C4-2B (cell line): ENCODE results near the gene MBOAT2.

ENCODE experiments used
- H3K27ac ChIP-seq: fragments of 450-650 bp; 2 replicates; pipeline ENCODE4 v1.5.1; 2017
- ZFX ChIP-seq: fragments of 450-650 bp; IDR thresholded peaks from 2 replicates; pipeline ENCODE4 v1.6.1; 2017
- TF ChIP-seq, protein P1 (sequence below): fragments of 450-650 bp; conservative IDR thresholded peaks from 2 replicates; pipeline ENCODE4 v1.5.1; 2017; ENCODE audit warnings: mild to moderate bottlenecking

MBOAT2 gene

DNA sequence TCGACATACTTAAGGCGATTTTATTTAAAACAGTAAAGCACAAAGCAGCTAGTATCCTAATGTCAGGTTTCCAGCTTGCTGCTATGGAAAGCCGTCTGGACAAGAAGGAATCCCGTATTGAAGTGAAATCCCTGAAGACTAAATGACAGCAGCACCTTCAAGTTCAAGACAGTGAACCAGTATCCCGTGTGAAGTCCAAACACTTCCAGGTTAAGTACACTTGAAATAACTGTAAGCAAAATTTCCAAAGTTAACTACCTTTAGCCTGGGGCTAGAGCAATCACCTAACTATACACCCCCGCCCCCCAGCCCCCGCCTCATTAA is 1.2 kb downstream of the MBOAT2 start:
- peak overlapping the region; percentile 91 for H3K27ac ChIP-seq

DNA sequence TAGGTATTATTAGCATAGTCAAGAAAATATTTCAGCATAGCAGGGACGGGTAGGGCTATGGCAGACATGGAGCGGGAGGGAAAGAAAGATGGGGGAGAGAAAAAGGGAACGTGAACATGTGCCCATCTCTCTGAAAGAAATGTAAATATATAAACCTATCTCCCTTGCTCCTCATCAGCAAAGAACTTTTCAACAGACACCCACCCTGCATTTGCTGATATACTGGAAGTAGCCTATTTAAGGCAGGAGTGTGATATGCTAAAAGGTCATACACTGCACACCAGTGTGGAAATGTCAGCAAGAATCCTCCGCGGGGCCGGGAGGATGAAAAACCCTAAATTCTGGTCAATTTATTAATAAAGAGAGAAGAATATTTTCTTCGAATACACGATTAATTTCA is 1.7 kb downstream of the MBOAT2 start:
- H3K27ac ChIP-seq, result peak overlapping the region; percentile 91; the same call in 1 of the 2 replicates
- TF ChIP-seq ZFX, result no peak
- TF ChIP-seq, protein P1, sequence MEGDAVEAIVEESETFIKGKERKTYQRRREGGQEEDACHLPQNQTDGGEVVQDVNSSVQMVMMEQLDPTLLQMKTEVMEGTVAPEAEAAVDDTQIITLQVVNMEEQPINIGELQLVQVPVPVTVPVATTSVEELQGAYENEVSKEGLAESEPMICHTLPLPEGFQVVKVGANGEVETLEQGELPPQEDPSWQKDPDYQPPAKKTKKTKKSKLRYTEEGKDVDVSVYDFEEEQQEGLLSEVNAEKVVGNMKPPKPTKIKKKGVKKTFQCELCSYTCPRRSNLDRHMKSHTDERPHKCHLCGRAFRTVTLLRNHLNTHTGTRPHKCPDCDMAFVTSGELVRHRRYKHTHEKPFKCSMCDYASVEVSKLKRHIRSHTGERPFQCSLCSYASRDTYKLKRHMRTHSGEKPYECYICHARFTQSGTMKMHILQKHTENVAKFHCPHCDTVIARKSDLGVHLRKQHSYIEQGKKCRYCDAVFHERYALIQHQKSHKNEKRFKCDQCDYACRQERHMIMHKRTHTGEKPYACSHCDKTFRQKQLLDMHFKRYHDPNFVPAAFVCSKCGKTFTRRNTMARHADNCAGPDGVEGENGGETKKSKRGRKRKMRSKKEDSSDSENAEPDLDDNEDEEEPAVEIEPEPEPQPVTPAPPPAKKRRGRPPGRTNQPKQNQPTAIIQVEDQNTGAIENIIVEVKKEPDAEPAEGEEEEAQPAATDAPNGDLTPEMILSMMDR, result no peak

More for the DNA sequence above, 1.2 kb downstream of the MBOAT2 start:
- no peak for TF ChIP-seq ZFX
- TF ChIP-seq, protein P1, result no peak

DNA sequence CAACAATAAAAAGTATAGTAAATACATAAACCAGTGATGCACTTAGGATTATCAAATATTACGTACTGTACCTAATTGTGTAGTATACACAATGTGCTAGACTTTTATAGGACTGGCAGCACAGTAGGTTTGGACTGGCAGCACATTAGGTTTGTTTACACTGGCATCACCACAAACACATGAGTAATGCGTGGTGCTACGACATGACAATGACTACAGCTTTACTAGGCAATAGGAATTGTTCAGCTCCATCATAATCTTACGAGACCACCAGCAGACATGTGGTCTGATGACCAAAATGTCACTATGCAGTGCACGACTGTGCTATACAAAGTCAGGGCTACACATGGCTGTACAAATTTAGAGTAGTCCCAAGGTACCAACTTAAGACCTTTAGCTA is 2.3 kb downstream of the MBOAT2 start:
- TF ChIP-seq, protein P1, result no peak
- no peak for TF ChIP-seq ZFX
- peak overlapping the region; percentile 91; the same call in 1 of the 2 replicates for H3K27ac ChIP-seq

DNA sequence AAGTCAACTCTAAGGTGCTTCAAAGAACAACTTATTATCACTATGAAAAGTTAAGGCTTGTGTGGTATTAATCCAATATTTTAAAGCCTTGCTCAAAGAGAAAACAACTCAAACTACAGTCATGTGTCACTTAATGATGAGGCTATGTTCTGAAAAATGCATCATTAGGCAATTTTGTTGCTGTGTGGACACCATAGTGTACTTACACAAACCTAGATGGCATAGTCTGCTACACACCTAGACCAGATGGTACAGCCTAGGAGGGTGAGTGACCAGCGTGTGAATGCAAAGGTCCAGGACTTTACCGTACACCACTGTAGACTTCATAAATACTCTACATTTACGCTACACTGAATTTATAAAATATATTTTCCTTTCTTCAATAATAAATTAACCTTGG is 3.0 kb downstream of the MBOAT2 start:
- peak overlapping the region; percentile 55; the same call in 1 of the 2 replicates for H3K27ac ChIP-seq

DNA sequence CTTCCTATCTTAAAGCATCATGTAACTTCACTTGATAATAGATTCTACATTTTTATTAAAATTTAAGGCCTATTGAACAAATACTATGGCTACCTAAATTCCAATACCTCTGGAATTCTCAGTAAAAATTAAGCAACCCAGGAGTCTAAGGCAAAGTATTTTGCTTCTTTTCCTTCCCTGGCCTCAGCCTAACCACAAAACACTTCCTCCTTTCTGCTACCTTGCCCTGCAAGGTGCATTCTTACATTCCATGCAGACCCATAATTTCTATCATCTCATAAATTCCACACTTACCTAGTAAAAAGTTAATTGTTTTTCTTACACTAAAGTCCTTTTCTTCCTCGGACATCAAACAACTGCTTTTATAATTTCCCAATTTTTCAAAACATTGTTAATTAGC is 3.7 kb downstream of the MBOAT2 start:
- no peak overlapping the region for H3K27ac ChIP-seq
- TF ChIP-seq ZFX, result no peak
- TF ChIP-seq, protein P1, result no peak

More for the DNA sequence above, 3.0 kb downstream of the MBOAT2 start:
- TF ChIP-seq, protein P1, result no peak
- TF ChIP-seq ZFX, result no peak

DNA sequence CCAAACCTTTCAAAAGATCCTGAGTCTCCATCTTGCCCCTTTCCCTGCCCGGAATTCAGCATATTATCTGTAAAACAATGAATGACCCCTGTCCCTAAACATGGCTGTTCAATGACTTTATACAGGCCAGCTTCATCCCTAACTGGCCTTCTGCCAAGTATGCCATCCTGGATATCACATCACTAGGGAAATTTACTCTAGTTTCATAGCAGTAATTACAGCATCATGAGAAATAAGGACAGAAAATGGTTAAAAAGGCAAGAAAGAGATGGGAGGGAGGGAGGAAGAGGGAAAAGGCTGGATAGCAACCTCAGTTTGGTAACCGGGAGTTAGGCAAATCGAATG is 4.4 kb downstream of the MBOAT2 start:
- TF ChIP-seq, protein P1, result no peak
- no peak for TF ChIP-seq ZFX
- H3K27ac ChIP-seq, result no peak overlapping the region; the same call in 1 of the 2 replicates

DNA sequence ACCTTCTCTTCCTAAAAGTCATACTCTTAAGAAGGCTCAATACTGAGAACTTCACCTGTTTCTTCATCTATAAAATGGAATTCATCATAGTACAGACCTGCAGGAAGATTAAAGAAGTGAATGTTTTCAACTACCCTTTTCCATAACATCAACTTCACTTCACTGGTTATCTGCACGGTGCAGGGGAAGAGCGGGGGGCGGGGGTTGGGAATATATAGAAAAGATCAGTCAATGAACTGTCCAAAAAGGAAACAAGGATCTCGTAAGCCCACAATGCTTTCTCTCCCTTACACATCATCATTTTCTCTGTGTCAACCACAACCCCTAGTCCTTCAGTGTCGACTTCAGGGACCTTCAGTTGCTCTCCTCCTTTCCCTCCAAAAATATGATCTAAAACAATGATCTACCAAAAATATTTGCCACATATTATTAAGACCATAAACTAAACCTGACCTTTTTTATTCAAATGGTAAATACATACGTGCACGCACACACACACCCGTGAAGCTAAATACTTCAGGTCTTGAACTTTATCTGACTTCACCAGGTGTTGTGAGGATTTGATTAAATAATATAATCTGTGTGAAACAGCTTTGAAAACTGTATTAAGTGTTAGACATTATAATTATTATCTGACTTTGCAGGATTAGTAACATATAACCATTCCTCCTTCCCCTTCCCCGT is 4.9 kb downstream of the MBOAT2 start:
- no peak overlapping the region; the same call in 1 of the 2 replicates for H3K27ac ChIP-seq
- TF ChIP-seq, protein P1, result no peak
